ENCODE data around the gene ADAD2. TPM values are rescaled to one million over a fixed set of nuclear protein-coding genes. Genes with fewer than 3 reads are reported as not detected.
A peak's percentile ranks its signal among the peaks of the same experiment; 100 is the strongest.

ADAD2 gene
- total RNA-seq, 1 experiment from 2014 or later: not detected

- DNase-seq (ENCODE audit: low read depth): no peak
These were observed 14.5 kb upstream of the ADAD2 start for GRCh38 chr16:84176192-84177053.

GRCh38 chr16:84177741-84178073 lies 13.2 kb upstream of the ADAD2 start:
- DNase-seq (ENCODE audit: low read depth): no peak

DNA sequence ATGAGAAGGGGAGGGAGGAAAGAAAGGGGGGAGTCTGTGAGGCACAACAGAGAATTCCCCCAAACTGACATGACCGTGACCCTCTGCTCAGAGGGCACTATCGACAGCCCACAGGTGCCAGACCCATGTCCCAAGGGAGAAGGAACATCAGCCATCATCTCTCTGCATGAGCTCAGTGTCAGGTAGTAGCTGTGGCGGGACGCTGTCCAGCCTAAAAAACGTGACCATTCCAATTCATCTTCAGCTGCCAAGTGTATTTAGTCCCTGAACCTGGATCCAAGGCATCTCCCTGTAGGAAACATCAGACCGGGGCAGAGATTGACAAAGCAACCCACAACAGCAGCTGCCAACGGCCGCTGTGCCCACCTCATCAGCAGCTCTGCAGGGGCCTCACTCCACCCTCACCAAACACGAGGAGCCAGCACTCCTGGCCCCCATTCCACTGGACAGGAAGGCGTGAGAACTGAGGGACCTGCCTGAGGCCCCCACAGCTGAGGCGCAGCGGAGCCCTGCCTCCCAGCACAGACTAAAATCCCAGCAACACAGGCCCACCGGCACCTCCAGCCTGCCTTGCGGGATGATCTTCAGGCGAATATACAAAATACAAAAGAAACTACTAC lies 12.7 kb upstream of the ADAD2 start:
- no peak for DNase-seq (ENCODE audit: low read depth)

DNA sequence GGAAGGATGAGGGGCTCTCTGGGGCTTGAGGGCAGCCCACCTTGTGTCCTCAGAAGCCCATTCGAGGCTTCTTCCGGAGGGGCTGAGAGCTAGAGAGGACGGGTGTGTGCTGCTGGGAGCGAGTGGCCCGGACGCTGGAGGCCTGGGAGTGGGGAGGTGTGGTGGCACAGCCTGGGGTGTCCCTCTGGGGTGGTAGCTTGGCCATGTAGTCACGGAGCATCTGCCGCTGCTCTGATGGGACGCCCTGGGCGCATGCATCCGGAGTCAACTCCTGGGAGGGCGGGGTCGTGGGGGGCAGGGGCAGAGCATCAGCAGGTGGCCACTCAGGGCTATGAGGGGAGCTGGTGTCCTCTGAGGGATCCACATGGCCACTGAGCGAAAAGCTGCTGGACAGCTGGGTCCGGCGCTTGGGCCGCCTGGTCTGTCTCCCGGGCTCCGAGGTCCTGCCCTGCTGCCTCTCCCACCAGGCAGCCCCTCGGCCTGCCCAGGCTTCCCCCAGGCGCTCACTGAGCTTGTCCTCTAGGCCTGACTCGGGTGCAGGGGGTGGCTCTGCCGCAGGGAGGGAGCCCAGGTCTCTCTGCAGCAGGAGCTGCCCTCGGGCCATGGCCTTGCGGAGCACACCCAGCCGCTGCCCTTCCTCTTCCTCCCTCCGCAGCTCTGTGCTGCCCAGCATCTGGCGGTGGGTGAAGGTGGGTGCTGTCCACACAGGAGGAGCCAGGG lies 11.9 kb upstream of the ADAD2 start:
- no peak for DNase-seq (ENCODE audit: low read depth)

- DNase-seq (ENCODE audit: low read depth): no peak
These were observed 11.2 kb upstream of the ADAD2 start for GRCh38 chr16:84179612-84180320.

DNA sequence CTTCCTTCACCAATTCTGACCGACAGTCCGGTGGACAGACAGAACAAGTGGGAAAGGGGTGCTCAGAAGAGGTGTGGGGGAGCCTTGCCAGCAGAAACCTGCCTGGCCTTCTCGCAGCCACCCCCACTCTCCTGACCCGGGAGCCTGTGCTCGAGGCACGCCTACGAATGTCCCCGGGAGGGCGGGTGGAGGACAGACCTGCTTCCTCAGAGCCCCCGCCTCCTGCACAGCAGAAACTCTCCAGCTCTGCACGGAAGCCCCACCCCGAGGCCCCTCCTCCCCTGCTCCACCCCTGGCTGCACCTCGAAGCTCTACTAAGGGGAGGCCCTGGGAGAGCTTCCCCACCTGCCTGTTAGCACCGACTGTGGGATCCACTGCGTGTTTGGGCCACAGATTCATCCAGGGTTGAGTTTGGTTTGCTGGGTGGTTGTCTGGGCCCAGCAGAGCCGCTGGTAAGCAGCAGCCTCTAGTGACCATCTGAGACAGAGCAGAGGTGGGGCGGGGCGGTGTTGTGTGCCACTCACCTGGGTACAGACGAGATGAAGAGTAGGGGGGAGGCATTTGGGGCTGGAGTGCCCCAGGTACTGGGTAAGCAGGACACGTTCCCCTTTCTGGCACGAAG lies 10.3 kb upstream of the ADAD2 start:
- DNase-seq (ENCODE audit: low read depth): no peak

DNA sequence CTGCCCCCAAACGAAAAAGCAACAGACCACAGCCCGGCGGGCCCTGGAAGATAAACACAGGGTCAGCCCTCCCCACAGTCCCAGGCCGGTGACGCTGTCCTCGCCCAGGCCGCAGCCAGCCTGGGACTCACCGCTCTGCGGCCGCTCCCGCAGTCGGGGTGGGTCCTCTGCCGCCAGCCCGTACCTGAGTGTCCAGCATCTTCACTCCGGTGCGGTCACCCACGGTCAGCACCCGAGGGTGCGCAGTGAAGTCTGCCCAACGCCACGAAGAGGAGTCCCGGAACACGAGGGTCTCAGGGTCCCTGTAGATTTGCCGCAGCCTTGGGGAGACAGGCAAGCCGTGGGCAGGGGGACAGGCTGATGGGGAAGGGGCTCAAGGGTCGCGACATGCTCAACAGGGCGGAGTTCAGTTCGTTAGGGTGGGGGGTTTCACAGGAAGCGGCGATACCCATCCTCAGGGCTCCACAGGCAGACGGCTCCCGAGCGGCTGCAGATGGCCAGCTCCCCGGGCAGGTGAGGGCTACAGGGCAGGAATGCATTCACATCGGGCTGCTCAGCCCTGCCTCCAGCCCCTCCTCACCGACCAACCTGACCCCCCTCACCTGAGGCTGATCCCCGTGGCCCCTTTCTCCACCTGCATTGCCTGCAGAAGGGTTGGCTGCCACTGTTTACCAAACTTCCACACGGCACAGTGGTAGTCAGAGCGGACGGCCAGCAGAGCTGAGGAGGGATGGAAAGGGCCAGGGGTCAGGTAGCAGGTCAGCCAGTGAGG lies 9.6 kb upstream of the ADAD2 start:
- DNase-seq (ENCODE audit: low read depth): no peak

DNA sequence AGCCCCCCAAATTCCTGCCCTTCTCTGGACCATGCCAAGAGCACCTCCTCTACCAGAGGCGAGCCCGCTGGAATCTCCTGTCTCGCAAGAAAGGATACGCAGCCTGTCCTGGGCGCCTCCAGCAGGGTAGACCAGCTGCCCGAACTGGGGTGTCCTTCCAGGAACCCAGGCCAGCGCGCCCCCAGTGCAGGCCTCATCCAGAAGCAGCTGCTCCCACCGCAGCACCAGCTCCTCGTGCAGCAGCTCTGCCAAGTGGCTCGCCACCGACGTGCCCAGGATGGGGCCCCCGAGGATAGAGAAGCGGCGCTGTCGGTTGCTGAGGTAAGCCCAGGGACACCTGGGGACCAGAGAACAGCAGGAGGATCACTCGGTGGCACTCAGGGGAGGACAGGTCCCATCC lies 8.9 kb upstream of the ADAD2 start:
- no peak for DNase-seq (ENCODE audit: low read depth)

DNA sequence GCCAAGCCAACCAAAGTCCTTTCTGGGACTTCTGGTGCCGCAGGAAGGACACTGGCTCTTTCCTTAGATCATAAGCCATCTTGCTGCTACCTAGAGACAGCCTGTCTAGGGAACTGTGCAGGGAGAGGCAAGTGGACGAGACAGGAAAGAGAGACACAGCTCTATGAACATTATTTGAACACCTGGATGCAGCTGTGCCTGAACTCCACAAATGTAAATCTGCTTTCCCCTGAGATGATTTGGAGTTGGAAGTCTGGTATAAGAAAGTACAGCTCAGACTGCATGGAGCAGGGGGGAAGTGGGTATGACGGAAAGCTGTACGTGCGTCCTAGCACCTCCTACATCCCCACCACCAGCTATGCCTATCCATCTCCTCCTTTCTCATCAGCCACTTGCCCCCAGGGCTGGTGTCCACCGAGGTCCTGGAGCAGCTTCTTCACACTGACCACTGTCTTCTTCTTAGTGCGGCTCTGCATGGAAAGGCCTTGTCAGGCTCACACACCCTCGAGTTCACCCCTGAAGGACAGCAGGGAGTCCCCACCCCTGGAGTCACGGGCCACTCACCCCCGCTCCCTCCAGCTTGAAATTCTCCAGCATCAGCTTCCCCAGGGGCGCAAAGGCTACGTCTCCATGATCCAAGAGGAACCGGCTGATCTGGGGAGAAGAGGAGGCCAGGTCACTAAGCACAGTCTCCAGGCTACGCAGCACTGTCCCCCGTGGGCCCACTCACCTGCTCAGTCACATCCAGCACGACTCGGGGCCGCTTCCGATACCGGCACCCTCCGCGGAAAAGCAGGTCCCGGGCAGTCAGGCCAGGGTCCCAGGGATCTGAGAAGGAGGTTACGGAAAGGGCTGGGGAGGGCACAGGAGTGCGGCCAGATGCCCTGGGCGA lies 8.0 kb upstream of the ADAD2 start:
- no peak for DNase-seq (ENCODE audit: low read depth)

- DNase-seq (ENCODE audit: low read depth): no peak
These were observed 7.4 kb upstream of the ADAD2 start for GRCh38 chr16:84183572-84183875.

DNA sequence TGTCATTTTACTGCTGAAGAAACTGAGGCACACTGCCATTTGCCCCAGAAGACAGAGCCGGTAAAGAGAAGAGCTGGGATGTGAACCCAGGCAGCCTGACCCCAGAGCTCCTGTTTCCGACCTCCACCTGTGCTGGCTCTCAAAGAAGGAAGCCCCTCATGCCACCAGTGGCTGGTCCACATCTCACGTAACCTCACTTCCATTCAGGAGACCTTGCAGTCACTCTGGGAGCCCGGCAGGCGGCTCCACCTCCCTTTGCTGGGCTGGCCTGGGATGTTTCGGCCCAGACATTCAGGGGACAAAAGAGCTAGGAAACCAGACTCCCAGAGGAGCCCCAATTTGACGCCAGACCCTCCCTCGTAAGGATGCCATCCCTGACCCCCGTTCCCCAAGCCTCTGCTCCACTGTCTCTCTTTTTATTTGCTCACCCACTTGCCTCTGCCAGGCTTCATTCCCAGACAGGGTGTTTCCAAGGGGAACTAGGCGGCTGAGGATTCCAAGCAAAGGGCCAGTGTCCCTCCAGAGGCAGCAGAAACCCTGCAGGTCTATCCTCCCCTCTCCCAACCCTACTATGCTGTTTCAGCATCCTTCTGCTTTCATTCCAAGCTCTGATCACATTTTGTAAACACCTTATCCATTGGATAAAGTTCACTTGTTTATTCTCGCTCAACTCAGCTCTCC lies 6.9 kb upstream of the ADAD2 start:
- DNase-seq (ENCODE audit: low read depth): no peak

DNA sequence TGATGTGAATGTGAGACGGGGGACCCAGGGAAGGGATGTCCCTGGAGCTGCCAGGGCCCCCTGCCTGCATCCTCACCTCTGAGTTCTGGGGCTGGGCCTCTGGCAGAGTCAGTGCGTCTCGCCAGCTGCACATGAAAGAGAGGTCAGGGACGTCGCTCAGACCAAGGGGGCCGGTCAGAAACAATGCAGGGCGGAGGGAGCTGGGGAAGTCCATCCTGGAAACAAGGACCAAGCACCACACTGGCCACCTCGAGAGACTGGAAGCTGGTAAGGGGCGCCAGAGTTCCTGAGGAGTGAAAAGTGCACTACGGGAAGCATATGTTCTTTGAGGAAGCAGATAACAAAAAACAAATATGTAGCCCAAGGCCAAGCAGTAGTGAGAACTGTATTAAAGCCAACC lies 6.2 kb upstream of the ADAD2 start:
- DNase-seq (ENCODE audit: low read depth): no peak

DNA sequence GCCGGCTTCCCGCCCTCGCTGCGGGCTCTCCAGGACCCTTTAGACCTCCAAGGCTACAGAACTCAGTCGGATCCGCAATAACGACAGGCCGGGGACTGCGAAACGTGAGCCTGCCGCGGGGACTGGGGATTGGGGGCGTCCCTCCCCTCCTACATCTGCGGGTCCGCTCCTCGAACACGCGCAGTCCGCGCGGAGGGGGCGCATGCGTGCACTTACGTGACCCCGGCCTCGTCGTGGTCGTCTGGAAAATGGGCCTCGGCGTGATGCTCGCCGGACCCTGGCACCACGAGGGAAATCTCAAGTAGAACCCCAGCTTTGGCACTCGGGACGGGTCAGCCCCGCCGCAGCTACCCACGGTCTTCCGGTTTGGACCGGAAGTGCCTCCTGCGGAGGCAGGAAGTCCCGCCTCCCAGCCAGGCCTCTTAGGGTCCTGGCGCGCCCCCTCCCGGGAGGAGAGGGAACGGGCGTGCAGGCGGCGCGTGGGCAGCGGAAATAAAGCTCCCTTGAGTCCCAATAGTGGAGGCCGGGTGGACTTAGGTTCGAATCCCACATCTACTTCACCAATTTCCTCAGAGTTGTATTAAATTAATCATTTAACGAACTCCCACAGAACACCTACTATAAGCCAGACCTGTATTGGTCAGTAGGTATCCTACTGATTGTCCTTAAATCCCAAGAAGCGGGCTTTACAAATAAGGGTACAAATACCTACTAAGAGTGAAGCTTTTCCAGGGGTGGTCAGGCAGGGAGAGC lies 4.1 kb upstream of the ADAD2 start, which contains the start of gene TAF1C:
TSS of gene TAF1C (minus strand) at position 373 of the 753 bp plus-strand sequence. CDS start 2,069 bp downstream, outside the sequence.
- DNase-seq (ENCODE audit: low read depth): peak; percentile 89

GRCh38 chr16:84191466-84191865 lies 509 bp downstream of the ADAD2 start:
- DNase-seq (ENCODE audit: low read depth): no peak

DNA sequence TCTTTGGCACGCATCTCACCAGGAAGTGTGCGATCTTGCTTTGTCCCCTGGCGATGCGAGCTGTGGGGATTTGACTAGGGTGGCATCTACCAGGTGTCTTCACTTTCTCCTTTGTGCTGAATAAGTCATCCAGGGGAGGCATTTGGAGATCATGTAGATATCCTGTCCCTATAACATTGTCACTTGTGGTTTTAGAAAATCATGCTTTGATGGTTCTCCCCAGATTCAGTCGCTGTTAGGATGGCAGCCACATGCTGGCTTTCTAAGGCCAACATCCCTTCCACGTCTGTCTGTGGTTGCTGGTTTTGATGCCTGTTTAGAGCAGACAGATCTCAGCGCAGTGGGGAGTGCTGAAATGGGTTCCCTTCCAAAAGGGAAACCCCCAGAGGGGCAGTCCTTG lies 2.5 kb downstream of the ADAD2 start:
- DNase-seq (ENCODE audit: low read depth): no peak

DNA sequence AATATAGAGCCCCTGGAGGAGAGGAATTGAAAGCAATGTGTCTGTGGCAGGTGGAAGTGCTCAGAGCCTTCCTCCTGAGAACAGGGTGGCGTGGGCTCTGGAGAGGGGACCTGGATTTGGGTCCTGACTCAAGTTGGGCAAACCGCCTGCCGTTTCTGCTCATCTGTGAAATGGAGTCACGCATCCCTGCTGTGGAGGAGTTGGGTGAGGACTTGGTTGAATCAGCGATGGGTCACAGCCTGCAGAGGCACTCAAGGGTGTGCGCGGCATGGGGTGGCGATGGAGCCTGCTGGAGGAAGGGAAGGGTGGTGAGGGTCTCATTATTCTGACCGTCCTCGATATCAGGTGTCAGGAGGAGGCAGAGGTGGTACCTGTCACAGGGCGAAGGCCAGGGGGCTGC lies 3.1 kb downstream of the ADAD2 start:
- DNase-seq (ENCODE audit: low read depth): no peak

DNA sequence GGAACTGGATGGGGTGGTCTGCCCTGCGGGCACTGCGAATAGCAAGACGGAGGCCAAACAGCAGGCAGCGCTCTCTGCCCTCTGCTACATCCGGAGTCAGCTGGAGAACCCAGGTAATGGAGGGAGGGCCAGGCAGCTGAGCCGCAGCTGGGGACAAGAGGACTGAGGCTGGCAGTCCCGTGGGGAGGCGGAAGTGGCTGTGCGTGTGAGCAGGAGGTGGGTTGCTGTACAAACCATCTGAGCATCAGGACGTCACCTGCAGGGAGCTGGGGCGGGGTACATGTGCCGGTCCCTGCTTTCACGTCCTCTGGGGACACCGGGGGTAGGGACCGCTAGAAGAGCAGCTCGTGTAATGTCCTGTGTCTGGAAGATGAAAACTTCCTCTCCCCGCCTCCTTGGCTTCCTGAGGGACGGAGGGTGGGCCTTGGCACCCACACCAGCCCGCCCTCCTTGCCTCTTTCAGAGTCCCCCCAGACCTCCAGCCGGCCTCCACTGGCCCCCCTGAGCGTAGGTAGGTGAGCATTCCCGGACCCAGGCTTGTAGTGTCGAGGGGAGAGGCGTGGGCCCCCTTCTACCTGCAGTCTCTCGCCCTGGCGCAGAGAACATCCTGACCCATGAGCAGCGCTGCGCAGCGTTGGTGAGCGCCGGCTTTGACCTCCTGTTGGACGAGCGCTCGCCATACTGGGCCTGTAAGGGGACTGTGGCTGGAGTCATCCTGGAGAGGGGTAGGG lies 3.7 kb downstream of the ADAD2 start:
- DNase-seq (ENCODE audit: low read depth): no peak
